Stimulated activated CD8-positive, alpha-beta memory T cell treated with anti-CD3 and anti-CD28 coated beads, Interleukin-12 subunit alpha, Interleukin-12 subunit beta, amount 100 ng/mL, for 4 hours (primary cell): ENCODE data around the gene C1orf210.

Source experiments
- DNase-seq: peaks from one replicate; pipeline ENCODE4 v3.0.0-alpha.2; 2020; ENCODE audit warnings: low read depth

Gene C1orf210

DNA sequence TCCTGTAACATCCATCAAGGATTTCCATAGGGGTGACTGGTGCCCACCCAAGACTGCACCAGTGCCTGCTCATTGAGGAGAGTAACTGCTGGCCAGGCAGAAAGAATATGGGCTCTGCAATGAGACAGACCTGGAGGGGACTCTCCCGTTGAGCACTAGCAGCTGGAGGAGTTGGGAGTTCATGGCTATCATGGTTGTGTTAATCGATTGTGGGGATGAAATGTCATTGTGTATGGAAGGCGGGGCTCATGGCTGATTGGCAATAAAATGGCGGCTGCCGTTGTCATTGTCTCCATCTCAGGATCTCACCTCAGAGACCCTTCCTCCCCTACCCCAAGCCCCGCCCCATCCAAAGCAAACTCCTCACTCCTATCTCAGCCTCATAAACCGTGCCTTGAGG is 11.7 kb downstream of the C1orf210 start:
- DNase-seq, result no peak

GRCh38 chr1:43272576-43273571 is 12.5 kb downstream of the C1orf210 start:
- DNase-seq, result no peak

GRCh38 chr1:43272161-43272560 is 13.2 kb downstream of the C1orf210 start:
- no peak for DNase-seq

- no peak for DNase-seq
These were observed 13.9 kb downstream of the C1orf210 start for GRCh38 chr1:43271186-43272118.

DNA sequence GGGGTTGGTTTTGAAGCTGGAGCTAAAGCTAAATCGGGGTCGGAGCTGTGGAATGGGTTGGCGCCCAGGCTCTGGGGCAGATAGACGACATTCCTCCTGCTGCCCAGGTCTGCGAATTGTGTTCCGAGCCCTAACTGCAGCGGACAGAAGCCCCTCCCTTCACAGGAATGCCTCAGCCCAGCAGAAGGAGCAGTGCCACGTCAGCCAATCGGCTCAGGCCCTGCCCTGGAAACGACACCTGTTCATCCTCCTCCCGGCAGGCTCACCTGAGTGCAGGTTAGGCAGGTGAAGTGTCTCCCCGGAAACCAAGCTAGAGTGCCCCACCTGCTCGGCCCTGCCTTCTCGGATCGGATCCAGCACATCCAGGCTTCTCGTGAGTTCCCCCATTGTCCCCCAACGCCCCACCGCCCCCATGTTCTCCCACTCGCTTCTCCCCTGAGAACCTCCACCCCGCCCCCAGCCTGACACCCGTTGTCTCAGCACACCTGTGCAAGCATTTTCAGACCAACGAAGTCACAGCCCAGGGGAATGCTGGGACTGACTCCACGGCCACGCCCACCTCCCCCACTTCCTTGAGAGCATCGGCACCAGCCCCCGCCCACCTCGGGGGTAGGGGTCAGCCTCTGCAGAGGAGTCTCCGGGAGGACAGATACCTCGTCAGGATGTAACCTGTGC is 14.8 kb downstream of the C1orf210 start:
- no peak for DNase-seq

DNA sequence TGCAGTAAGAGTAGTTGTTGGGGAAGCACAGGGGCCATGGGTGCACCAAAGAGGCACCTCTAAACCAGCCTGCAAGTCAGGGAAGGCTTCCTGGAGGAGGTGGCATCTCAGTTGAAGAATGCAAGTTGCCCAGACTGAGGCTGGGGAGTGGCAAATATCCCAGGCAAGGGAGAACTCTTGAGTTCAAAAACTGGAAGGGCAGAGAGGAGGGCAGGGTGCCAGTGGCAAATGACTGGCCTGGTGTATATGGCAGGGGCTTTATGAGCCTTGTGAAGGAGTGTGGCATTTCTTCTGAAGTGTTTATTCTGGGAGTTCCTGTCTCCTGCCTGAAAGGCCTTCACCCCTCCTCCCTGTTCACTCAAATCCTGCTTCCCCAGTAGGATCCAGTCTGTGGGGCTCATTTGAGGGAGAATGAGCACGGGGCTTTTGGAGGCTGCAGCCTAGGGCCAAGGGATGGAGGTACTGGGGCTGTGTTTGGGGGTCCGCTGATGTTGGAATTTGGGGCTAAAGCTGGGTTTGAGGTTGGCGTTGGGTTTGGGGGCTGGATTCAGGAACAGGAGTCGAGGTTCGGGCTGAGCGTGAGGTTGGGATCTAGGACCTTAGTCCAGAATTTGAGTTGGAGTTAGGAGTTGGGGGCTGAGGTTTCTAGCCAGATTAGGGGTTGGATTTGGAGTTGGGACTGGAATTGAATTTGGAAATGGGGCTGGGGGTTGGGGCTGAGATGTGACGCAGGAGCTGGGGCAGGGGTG is 15.6 kb downstream of the C1orf210 start, which contains the start of gene TMEM125:
Gene TMEM125, plus strand, starts transcription at position 357 of the 749 bp plus-strand sequence. CDS start 2,740 bp downstream, outside the sequence.
- DNase-seq, result no peak

- no peak for DNase-seq
These were observed 17.5 kb downstream of the C1orf210 start for GRCh38 chr1:43267818-43268425.

GRCh38 chr1:43267291-43267805 is 18.0 kb downstream of the C1orf210 start:
- DNase-seq, result no peak

- DNase-seq, result no peak
These were observed 18.5 kb downstream of the C1orf210 start for GRCh38 chr1:43266881-43267280.

DNA sequence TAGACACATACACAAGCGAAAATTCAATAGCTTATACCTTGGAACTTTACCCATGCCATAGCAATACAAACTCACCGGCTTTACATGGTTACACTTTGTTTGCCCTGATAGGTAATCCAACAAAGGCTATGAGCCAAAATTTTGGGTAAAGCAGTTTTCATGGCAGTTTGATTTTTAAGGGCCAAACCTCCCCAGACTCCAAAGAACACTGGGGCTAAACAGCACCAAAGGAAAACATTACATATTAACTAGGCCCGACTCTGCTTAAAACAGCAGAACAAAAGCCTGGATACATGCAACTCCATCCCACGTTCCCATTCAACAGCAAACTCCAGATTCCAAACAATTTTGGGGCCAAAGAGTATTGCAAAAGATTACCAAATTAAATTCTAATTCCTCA is 19.9 kb downstream of the C1orf210 start:
- no peak for DNase-seq

DNA sequence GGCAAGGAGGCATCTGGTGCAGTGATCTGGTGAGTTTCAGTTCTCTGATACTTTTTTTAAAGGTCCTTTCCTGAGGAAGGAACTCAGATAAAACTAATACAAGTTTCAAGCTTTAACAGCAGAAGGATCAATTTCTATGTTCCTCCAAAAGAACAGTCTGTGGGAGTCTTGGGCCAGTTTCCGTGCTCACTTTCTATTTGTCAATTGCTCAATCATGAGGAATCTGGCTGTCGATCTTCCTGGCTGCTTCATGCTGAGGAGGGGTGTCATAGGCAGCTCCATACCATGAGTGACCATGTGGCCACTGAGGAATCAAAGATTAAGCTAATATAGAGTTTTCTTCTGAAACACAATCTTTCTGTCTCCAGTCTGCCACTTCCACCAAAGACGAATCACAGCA is 27.0 kb downstream of the C1orf210 start:
- DNase-seq, result no peak

GRCh38 chr1:43256675-43257570 is 28.5 kb downstream of the C1orf210 start:
- DNase-seq, result no peak

DNA sequence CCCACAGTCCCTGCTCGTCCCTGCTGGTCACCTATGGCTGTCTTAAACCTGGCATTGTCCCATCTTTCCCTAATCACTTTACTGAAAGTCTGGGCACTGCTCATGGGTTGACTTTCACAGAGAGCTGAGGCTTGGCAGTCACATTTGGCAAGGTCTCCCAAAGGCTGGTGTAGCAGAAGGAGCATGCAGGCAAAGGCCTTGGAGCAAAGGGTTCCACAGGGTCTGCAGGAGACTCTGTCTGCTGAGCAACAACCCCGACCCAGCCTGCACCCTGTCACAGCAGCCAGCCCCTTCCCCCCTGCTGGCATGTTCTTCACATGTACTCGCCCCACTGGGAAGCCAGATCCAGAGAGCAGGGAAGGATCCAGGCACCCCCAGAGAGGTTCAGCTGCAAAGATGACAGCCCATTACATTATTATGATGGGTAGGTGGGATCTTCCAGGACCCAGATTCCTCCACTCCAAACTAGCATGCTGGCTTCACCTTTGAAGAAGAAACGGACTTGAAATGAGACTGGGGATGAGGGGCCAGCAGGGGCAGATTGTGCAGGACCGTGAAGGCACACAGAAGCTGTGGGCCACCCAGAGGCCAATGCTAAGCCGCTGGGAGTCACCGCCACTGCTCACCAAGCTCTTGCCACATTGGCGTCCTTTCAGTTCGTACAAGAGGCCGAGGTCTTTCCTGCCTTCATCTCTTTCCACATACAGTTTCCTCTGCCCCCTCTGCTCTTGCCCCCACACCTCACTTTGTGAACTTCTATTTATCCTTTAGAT is 29.8 kb downstream of the C1orf210 start:
- DNase-seq, result no peak

- no peak for DNase-seq
These were observed 31.5 kb downstream of the C1orf210 start for GRCh38 chr1:43253876-43254275.

DNA sequence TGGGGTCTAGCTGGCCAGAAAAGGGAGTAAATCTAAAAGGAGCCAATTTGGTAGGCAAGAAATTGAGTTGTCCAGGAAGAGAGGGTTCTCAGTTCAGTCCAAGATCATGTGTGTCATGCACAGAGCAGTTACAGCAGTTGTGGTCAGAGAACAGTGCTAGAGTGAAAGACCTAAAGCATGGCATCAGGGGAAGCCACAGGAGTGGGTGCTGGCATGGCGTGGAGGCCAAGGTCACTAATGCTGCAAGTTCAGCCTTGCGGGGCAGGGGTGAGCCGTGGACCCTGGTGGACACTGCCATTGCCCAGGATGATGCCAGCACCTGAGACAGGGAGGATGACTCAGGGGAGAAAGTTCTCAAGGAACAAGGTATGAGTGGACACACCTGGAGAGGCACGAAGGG is 32.2 kb downstream of the C1orf210 start:
- DNase-seq, result no peak

DNA sequence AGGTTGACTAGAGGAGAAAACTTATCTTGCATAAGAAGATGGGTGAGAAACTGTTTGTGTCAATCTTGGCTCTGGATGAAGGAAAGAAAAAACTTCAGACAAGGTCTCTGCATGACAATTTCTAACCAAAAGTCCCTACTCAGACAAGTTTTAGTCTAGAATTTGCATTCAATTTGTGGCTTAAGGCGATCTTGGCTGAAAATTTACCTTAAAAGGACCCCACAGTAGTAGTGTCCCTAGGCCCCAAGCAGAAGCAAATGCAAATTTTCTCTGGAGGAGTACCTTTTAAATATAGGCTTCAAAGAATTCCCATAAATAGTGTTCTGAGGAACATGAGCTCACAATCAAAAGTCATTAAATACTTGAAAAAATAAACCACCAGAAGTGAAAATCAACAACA is 33.2 kb downstream of the C1orf210 start:
- no peak for DNase-seq

GRCh38 chr1:43251024-43251423 is 34.4 kb downstream of the C1orf210 start:
- DNase-seq, result no peak

DNA sequence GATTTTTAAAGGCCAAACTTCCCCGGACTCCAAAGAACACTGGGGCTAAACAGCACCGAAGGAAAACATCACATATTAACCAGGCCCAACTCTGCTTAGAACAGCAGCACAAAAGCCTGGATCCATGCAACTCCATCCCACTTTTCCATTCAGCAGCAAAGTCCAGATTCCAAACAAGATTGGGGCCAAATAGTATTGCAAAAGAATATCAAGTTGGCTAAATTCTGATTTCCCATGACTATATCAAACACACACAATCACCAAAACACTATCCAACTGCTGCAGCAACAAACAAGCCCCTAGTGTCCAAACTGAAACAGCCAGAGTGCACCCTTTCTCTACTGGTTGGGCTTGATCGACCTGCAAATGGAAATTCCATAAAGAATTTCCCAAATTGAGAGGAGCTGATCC is 35.0 kb downstream of the C1orf210 start:
- DNase-seq, result no peak
